ENCODE data around the gene CALML4. TPM values are rescaled to one million over a fixed set of nuclear protein-coding genes. Genes with fewer than 3 reads are reported as not detected.

The CALML4 gene, protein sequence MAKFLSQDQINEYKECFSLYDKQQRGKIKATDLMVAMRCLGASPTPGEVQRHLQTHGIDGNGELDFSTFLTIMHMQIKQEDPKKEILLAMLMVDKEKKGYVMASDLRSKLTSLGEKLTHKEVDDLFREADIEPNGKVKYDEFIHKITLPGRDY
- total RNA-seq (2014; rRNA removed; shearing (Covaris generic)) (13.4 and 15.8 TPM in 2 replicates), polyA plus RNA-seq (2016; fragmentation: Nextera tagmentation; extraction: Ambion mirVana) (15.0 and 16.2 TPM in 2 replicates)
- long read RNA-seq, partial matches to known transcripts = 0 of 1 reads
- long read RNA-seq, other reads (novel, unspliced or antisense) = 1 of 1 reads

DNA sequence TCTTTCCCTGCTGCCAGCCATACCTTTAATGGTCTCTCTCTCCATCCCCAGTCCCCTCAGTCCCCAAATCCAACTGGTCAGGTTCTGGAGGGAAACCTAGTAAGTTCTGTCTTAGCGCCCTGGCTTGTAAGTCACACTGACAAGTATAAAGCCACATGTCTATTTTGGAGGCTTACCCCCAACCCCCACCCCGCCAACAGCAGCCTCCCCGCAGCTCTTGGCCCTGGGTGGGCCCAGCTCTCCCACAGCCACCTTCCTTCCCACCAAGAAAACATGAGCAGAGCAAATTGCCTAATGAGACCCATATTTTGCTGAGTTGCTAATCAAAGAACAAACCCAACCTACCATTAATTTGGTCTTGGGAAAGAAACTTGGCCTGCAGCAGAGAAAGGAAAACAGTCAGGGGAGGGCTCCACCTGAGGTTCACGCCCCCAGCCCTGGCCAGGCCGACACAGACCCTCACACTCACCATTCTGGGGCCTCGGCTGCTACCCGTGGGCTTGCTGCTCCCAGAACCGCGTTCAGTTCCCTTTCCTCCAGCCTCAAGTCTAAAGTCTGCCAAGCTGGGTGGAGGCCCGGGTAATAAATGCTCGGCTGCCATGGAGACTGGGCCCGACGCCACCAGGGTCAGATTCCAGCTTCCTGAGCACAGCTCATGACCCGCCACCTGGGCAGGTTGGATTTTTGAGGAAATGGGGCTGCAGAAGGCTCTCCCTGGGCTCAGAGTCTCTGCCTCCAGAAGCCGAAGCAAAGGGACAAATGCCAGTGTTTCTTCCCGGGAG lies at the start of gene CALML4:
Gene CALML4 (minus strand): TSS at position 557 of the 782 bp plus-strand sequence. CDS start 85 bp downstream, at position 472.
- Mint-ChIP-seq H3K36me3 (ENCODE audit: low read depth) (peaks cover 12% of the 10 kb centered on the region), H3K27ac (peak within 1 kb of the TSS; percentile 87), H3K9me3 (no peaks in the 10 kb centered on the region), H3K4me3 (no peak within 1 kb of the TSS; the same call in 2 of the 3 replicates), H3K4me1 (peaks cover 62% of the 10 kb centered on the region), H3K27me3 (ENCODE audit: insufficient read depth, low read depth, poor library complexity) (peaks cover 26% of the 10 kb centered on the region)
- no peak for TF ChIP-seq POLR2AphosphoS5 (IDR thresholded peaks at IDR 0.05; ENCODE audit: low read depth)
- TF ChIP-seq JUNB (IDR thresholded peaks at IDR 0.05; ENCODE audit: unreplicated experiment) = no peak
- TF ChIP-seq, protein P1, sequence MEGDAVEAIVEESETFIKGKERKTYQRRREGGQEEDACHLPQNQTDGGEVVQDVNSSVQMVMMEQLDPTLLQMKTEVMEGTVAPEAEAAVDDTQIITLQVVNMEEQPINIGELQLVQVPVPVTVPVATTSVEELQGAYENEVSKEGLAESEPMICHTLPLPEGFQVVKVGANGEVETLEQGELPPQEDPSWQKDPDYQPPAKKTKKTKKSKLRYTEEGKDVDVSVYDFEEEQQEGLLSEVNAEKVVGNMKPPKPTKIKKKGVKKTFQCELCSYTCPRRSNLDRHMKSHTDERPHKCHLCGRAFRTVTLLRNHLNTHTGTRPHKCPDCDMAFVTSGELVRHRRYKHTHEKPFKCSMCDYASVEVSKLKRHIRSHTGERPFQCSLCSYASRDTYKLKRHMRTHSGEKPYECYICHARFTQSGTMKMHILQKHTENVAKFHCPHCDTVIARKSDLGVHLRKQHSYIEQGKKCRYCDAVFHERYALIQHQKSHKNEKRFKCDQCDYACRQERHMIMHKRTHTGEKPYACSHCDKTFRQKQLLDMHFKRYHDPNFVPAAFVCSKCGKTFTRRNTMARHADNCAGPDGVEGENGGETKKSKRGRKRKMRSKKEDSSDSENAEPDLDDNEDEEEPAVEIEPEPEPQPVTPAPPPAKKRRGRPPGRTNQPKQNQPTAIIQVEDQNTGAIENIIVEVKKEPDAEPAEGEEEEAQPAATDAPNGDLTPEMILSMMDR (conservative IDR thresholded peaks at IDR 0.05; ENCODE audit: low read depth in 2 of 2) = no peak
- no peak for TF ChIP-seq EZH2phosphoT487 (IDR thresholded peaks at IDR 0.05; ENCODE audit: unreplicated experiment)
- TF ChIP-seq ZNF331 (CRISPR knock-in tag; IDR thresholded peaks at IDR 0.05; ENCODE audit: low read depth) = no peak
- TF ChIP-seq EZH2 (IDR thresholded peaks at IDR 0.05; ENCODE audit: low read depth, unreplicated experiment) = no peak
- no peak for TF ChIP-seq NANOG (IDR thresholded peaks at IDR 0.05; ENCODE audit: borderline replicate concordance)
- no peak for TF ChIP-seq CREB1 (CRISPR knock-in tag; IDR thresholded peaks at IDR 0.05; ENCODE audit: low read depth)
- TF ChIP-seq, protein P2, sequence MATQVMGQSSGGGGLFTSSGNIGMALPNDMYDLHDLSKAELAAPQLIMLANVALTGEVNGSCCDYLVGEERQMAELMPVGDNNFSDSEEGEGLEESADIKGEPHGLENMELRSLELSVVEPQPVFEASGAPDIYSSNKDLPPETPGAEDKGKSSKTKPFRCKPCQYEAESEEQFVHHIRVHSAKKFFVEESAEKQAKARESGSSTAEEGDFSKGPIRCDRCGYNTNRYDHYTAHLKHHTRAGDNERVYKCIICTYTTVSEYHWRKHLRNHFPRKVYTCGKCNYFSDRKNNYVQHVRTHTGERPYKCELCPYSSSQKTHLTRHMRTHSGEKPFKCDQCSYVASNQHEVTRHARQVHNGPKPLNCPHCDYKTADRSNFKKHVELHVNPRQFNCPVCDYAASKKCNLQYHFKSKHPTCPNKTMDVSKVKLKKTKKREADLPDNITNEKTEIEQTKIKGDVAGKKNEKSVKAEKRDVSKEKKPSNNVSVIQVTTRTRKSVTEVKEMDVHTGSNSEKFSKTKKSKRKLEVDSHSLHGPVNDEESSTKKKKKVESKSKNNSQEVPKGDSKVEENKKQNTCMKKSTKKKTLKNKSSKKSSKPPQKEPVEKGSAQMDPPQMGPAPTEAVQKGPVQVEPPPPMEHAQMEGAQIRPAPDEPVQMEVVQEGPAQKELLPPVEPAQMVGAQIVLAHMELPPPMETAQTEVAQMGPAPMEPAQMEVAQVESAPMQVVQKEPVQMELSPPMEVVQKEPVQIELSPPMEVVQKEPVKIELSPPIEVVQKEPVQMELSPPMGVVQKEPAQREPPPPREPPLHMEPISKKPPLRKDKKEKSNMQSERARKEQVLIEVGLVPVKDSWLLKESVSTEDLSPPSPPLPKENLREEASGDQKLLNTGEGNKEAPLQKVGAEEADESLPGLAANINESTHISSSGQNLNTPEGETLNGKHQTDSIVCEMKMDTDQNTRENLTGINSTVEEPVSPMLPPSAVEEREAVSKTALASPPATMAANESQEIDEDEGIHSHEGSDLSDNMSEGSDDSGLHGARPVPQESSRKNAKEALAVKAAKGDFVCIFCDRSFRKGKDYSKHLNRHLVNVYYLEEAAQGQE (IDR thresholded peaks at IDR 0.05; ENCODE audit: unreplicated experiment) = no peak
- TF ChIP-seq, protein P3, sequence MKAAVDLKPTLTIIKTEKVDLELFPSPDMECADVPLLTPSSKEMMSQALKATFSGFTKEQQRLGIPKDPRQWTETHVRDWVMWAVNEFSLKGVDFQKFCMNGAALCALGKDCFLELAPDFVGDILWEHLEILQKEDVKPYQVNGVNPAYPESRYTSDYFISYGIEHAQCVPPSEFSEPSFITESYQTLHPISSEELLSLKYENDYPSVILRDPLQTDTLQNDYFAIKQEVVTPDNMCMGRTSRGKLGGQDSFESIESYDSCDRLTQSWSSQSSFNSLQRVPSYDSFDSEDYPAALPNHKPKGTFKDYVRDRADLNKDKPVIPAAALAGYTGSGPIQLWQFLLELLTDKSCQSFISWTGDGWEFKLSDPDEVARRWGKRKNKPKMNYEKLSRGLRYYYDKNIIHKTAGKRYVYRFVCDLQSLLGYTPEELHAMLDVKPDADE (IDR thresholded peaks at IDR 0.05) = no peak
- TF ChIP-seq, protein P4, sequence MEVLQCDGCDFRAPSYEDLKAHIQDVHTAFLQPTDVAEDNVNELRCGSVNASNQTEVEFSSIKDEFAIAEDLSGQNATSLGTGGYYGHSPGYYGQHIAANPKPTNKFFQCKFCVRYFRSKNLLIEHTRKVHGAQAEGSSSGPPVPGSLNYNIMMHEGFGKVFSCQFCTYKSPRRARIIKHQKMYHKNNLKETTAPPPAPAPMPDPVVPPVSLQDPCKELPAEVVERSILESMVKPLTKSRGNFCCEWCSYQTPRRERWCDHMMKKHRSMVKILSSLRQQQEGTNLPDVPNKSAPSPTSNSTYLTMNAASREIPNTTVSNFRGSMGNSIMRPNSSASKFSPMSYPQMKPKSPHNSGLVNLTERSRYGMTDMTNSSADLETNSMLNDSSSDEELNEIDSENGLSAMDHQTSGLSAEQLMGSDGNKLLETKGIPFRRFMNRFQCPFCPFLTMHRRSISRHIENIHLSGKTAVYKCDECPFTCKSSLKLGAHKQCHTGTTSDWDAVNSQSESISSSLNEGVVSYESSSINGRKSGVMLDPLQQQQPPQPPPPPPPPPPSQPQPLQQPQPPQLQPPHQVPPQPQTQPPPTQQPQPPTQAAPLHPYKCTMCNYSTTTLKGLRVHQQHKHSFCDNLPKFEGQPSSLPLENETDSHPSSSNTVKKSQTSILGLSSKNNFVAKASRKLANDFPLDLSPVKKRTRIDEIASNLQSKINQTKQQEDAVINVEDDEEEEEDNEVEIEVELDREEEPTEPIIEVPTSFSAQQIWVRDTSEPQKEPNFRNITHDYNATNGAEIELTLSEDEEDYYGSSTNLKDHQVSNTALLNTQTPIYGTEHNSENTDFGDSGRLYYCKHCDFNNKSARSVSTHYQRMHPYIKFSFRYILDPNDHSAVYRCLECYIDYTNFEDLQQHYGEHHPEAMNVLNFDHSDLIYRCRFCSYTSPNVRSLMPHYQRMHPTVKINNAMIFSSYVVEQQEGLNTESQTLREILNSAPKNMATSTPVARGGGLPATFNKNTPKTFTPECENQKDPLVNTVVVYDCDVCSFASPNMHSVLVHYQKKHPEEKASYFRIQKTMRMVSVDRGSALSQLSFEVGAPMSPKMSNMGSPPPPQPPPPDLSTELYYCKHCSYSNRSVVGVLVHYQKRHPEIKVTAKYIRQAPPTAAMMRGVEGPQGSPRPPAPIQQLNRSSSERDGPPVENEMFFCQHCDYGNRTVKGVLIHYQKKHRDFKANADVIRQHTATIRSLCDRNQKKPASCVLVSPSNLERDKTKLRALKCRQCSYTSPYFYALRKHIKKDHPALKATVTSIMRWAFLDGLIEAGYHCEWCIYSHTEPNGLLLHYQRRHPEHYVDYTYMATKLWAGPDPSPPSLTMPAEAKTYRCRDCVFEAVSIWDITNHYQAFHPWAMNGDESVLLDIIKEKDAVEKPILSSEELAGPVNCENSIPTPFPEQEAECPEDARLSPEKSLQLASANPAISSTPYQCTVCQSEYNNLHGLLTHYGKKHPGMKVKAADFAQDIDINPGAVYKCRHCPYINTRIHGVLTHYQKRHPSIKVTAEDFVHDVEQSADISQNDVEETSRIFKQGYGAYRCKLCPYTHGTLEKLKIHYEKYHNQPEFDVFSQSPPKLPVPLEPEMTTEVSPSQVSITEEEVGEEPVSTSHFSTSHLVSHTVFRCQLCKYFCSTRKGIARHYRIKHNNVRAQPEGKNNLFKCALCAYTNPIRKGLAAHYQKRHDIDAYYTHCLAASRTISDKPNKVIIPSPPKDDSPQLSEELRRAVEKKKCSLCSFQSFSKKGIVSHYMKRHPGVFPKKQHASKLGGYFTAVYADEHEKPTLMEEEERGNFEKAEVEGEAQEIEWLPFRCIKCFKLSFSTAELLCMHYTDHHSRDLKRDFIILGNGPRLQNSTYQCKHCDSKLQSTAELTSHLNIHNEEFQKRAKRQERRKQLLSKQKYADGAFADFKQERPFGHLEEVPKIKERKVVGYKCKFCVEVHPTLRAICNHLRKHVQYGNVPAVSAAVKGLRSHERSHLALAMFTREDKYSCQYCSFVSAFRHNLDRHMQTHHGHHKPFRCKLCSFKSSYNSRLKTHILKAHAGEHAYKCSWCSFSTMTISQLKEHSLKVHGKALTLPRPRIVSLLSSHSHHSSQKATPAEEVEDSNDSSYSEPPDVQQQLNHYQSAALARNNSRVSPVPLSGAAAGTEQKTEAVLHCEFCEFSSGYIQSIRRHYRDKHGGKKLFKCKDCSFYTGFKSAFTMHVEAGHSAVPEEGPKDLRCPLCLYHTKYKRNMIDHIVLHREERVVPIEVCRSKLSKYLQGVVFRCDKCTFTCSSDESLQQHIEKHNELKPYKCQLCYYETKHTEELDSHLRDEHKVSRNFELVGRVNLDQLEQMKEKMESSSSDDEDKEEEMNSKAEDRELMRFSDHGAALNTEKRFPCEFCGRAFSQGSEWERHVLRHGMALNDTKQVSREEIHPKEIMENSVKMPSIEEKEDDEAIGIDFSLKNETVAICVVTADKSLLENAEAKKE (CRISPR knock-in tag; IDR thresholded peaks at IDR 0.05) = no peak
- no peak for TF ChIP-seq ZNF114 (CRISPR knock-in tag; IDR thresholded peaks at IDR 0.05)
- no peak for TF ChIP-seq STAT1 (IDR thresholded peaks at IDR 0.05; ENCODE audit: unreplicated experiment)
- Histone ChIP-seq H3K4me2 (peak within 1 kb of the TSS; percentile 71), H3K79me2 (replicated peaks; ENCODE audit: insufficient read depth) (peaks cover 19% of the 10 kb centered on the region), H3K27ac (ENCODE audit: low read depth) (peak within 1 kb of the TSS; percentile 90), H4K20me1 (replicated peaks; ENCODE audit: insufficient read depth) (peaks cover 21% of the 10 kb centered on the region), H3K9me2 (ENCODE audit: insufficient read depth) (no peaks in the 10 kb centered on the region), H3K27me3 (ENCODE audit: insufficient read depth) (no peaks in the 10 kb centered on the region), H3K4me3 (peak within 1 kb of the TSS; percentile 38), H3K4me1 (ENCODE audit: insufficient read depth) (peaks cover 45% of the 10 kb centered on the region), H3K36me3 (ENCODE audit: insufficient read depth) (no peaks in the 10 kb centered on the region), H2AFZ (no peak within 1 kb of the TSS), H3F3A (replicated peaks; ENCODE audit: low read depth) (peaks cover 8% of the 10 kb centered on the region; the same call in 1 of the 2 replicates)
- DNase-seq (ENCODE audit: low spot score) = peak; percentile 42
- no peak for ATAC-seq
